Osteocyte (in vitro differentiated cells): ENCODE measurements around the gene PALD1. TPM values are rescaled to one million over a fixed set of nuclear protein-coding genes. Genes with fewer than 3 reads are reported as not detected.

Experiments
- DNase-seq: peaks from one replicate; pipeline ENCODE4 v3.0.0; 2021; ENCODE audit warnings: mixed read lengths; ENCODE audit not compliant: unreplicated experiment; ENCODE audit errors: extremely low spot score
- H3K27ac Mint-ChIP-seq: one replicate; pipeline ENCODE4 v1.8.0; 2021; ENCODE audit warnings: mild to moderate bottlenecking, mixed read lengths; ENCODE audit not compliant: unreplicated experiment
- H3K27me3 Mint-ChIP-seq: one replicate; pipeline ENCODE4 v1.8.0; 2021; ENCODE audit warnings: mixed read lengths; ENCODE audit not compliant: unreplicated experiment
- H3K36me3 Mint-ChIP-seq: one replicate; pipeline ENCODE4 v1.8.0; 2021; ENCODE audit warnings: mixed read lengths; ENCODE audit not compliant: unreplicated experiment
- H3K4me1 Mint-ChIP-seq: one replicate; pipeline ENCODE4 v1.8.0; 2021; ENCODE audit warnings: mixed read lengths; ENCODE audit not compliant: unreplicated experiment
- H3K4me3 Mint-ChIP-seq: one replicate; pipeline ENCODE4 v1.8.0; 2021; ENCODE audit warnings: mild to moderate bottlenecking, moderate library complexity, mixed read lengths; ENCODE audit not compliant: unreplicated experiment
- H3K9me3 Mint-ChIP-seq: one replicate; pipeline ENCODE4 v1.8.0; 2021; ENCODE audit warnings: mixed read lengths; ENCODE audit not compliant: unreplicated experiment
- total RNA-seq: library from RNA; stranded (reverse); gene quantifications from 2 replicates; pipeline ENCODE4 v1.2.1, GENCODE V29; 2021
- TF ChIP-seq, protein P1 (sequence below): fragments of 200-600 bp; sonication (generic); IDR thresholded peaks from 2 replicates; pipeline ENCODE4 v1.5.0; 2021; ENCODE audit warnings: antibody characterized with exemption, mild to moderate bottlenecking, moderate library complexity

PALD1 gene
- total RNA-seq, 1 donor from 2014 or later = 3.1 TPM

DNA sequence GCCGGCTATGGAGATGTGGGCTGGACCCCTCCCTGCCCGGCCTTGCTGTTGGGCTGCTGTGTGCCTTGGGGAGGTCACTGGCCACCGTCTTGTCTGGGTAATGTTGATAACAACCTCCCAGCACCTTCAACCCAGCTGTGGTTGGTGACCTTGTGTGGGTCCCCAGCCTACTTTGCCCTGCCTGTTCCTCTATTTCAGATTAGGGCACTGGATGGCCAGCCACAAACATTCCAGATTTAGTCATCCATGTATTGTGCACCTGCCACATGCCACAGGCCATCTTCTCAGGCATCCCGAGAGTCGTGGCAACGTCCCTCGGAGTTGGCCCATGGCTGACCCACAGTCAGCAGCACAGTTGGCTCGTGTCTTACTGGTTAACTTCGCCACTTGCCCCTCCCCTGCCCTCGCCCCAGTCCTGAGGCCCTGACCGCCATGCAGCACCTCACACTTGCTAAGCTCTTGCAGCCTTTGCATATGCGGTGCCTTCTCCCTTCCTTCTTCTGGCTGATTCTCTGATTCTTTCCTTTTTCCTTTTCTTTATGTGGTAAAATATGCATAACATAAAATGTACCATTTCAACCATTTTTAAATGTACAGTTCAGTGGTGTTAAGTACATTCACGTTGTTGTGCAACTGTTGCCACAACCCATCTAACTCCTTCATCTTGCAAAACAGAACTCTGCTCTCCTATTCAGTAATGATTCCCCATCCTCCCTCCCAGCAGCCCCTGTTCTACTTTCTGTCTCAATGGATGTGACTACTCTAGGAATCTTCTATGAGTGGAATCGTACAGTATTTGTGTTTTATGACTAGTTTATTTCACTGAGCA, 63.4 kb downstream of the PALD1 start:
- Mint-ChIP-seq H3K4me3 (no peak overlapping the region), H3K4me1 (no peaks in the 10 kb centered on the region), H3K36me3 (no peaks in the 10 kb centered on the region), H3K27me3 (no peaks in the 10 kb centered on the region), H3K9me3 (no peaks in the 10 kb centered on the region), H3K27ac (no peak overlapping the region)
- TF ChIP-seq, protein P1, sequence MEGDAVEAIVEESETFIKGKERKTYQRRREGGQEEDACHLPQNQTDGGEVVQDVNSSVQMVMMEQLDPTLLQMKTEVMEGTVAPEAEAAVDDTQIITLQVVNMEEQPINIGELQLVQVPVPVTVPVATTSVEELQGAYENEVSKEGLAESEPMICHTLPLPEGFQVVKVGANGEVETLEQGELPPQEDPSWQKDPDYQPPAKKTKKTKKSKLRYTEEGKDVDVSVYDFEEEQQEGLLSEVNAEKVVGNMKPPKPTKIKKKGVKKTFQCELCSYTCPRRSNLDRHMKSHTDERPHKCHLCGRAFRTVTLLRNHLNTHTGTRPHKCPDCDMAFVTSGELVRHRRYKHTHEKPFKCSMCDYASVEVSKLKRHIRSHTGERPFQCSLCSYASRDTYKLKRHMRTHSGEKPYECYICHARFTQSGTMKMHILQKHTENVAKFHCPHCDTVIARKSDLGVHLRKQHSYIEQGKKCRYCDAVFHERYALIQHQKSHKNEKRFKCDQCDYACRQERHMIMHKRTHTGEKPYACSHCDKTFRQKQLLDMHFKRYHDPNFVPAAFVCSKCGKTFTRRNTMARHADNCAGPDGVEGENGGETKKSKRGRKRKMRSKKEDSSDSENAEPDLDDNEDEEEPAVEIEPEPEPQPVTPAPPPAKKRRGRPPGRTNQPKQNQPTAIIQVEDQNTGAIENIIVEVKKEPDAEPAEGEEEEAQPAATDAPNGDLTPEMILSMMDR = no peak
- no peak for DNase-seq

DNA sequence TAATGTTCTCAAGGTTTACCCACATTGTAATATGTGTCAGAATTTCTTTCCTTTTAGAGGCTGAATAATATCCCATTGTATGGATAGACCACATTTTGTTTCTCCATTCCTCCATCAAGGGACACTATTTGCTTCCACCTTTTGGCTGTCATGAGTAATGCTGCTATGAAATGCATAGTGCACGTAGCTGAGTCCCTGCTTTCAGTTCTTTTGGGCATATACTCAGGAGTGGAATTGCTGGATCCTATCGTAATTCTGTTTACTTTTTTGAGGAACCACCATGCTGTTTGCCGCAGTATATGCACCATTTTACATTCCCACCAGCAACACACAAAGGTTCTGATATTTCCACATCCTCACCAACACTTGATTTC, 64.0 kb downstream of the PALD1 start:
- TF ChIP-seq, protein P1 = peak; percentile 45
- no peaks in the 10 kb centered on the region for H3K27me3 Mint-ChIP-seq
- DNase-seq = no peak
- no peaks in the 10 kb centered on the region for H3K9me3 Mint-ChIP-seq
- no peaks in the 10 kb centered on the region for H3K4me1 Mint-ChIP-seq
- H3K27ac Mint-ChIP-seq = no peak overlapping the region
- no peaks in the 10 kb centered on the region for H3K36me3 Mint-ChIP-seq
- no peak overlapping the region for H3K4me3 Mint-ChIP-seq

DNA sequence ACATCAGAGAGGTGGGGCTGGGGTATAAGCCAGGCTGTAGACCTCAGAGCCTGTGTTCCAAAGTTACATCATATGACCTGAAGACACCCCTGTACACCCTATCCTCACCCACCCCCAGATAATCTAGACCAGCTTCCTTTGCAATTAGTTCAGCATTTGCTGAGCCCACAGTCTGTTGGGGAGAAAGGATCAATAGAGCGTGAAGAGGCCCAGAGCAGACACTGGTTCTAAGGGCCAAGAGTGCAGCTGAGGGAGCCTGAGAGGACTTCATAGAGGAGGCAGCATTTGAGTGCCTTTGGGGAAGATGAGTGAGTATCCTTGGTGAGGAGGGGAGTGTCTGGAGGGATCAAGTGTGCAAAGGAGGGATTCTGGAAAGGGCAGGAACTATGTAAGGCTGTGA, 65.3 kb downstream of the PALD1 start:
- Mint-ChIP-seq H3K4me1 (no peaks in the 10 kb centered on the region), H3K36me3 (no peaks in the 10 kb centered on the region), H3K27ac (no peak overlapping the region), H3K9me3 (no peaks in the 10 kb centered on the region), H3K4me3 (no peak overlapping the region), H3K27me3 (no peaks in the 10 kb centered on the region)
- TF ChIP-seq, protein P1 = no peak
- no peak for DNase-seq

DNA sequence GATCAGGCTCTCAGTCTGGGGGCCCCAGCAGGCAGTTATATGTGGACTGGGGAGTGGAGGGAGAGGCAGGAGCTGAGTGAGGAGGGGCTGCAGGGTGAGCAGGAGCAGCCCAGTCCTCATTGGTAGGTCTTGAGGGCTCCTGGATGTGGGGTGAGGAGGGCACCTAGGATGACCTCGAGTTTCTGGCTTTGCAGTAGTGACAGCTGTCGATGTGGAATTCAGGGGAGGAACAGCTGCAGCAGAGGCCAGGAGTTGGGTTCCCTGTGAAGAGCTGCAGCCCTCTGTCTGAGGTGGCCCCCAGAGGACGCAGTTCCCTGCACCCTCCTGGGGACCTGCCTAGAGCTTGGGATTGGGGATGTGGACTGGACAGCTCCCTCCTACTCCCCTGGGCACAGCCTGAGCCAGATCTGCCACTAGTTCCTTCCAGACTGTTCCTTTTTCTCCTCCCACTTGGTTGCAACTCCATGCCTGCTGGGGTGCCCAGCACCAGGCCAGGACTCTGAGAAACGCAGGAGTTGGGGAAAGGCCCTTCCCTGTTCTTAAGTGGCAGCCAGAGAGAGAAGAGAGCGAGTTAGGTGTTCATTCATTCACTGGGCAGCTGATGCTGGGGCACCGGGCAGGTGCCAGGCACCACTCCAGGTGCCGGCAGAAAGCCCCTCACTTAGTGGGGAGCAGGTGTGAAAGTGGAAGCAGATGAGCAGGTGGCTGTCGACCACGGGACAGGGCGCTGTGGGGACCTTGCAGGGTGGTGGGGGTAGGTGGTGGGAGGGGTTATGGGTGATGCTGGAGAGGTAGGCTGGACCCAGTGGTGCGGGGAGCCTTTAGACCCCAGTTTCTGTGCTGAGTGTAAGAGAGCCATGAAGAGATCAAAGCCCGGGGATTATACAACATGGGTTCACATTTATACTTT, 66.1 kb downstream of the PALD1 start:
- no peak overlapping the region for H3K4me3 Mint-ChIP-seq
- no peak for DNase-seq

More for the DNA sequence above, 66.1 kb downstream of the PALD1 start:
- TF ChIP-seq, protein P1 = no peak
- Mint-ChIP-seq H3K27ac (no peak overlapping the region), H3K4me1 (no peaks in the 10 kb centered on the region), H3K36me3 (no peaks in the 10 kb centered on the region), H3K27me3 (no peaks in the 10 kb centered on the region), H3K9me3 (no peaks in the 10 kb centered on the region)
